Aorta (tissue), 5 donors: ENCODE data around the gene NPAS2. TPM values are rescaled to one million over a fixed set of nuclear protein-coding genes. Genes with fewer than 3 reads are reported as not detected.

Experiments
- ATAC-seq: fragments of 200-7000 bp; cut with Tn5 transposase; one replicate; pipeline ENCODE4 v1.9.1; 2022; ENCODE audit warnings: moderate library complexity; ENCODE audit not compliant: low FRiP score
- DNase-seq, 2 donors: peaks; one replicate each; pipeline ENCODE4 v3.0.0-alpha.2; 2020
- H3K27ac ChIP-seq, 2 donors: one replicate each; pipeline ENCODE4 v1.5.1; 2013; ENCODE audit warnings: low read length in 2 of 2, mild to moderate bottlenecking in 2 of 2, moderate library complexity in 2 of 2, control low read depth in 1 of 2, inconsistent platforms in 1 of 2, low read depth in 1 of 2
- H3K27me3 ChIP-seq, 2 donors: one replicate each; pipeline ENCODE4 v1.6.1; 2013; ENCODE audit warnings: control low read depth in 1 of 2, low read length in 1 of 2, mild to moderate bottlenecking in 1 of 2, moderate library complexity in 1 of 2; ENCODE audit not compliant: insufficient read depth in 2 of 2, control insufficient read depth in 1 of 2
- H3K36me3 ChIP-seq, 2 donors: one replicate each; pipeline ENCODE4 v1.6.1; 2013; ENCODE audit warnings: control low read depth in 1 of 2, low read length in 1 of 2, mild to moderate bottlenecking in 1 of 2; ENCODE audit not compliant: insufficient read depth in 2 of 2, control insufficient read depth in 1 of 2
- H3K4me1 ChIP-seq, 2 donors: one replicate each; pipeline ENCODE4 v1.6.1; 2013; ENCODE audit warnings: low read length in 2 of 2, control low read depth in 1 of 2, mild to moderate bottlenecking in 1 of 2, moderate library complexity in 1 of 2; ENCODE audit not compliant: insufficient read depth in 2 of 2, control insufficient read depth in 1 of 2
- H3K4me3 ChIP-seq, 2 donors: one replicate each; pipeline ENCODE4 v1.5.1; 2013; ENCODE audit warnings: low read length in 2 of 2, control low read depth in 1 of 2, mild to moderate bottlenecking in 1 of 2
- H3K9me3 ChIP-seq: one replicate; pipeline ENCODE4 v1.6.1; 2013; ENCODE audit warnings: mild to moderate bottlenecking, low read length; ENCODE audit not compliant: control insufficient read depth
- WGBS, 2 donors: extraction: QIAGEN DNeasy Blood & Tissue Kit; methylation state at CpG; one replicate each; pipeline ENCODE4 v1.1.7; 2013; 5-methylcytosine and 5-hydroxymethylcytosine counted together
- intact Hi-C, 2 donors: fragments of 100-400 bp; cut with DNase I; formaldehyde crosslinking; loops; one replicate each; pipeline versions ENCODE4 v1.14.2 to v1.15.0; 2022
- polyA plus RNA-seq, 2 donors: library from polyadenylated mRNA; stranded (reverse); fragments of 200-250 nt; gene quantifications; one replicate each; pipeline ENCODE4 v1.2.3, GENCODE V29; 2013
- total RNA-seq, 2 donors: library from RNA; stranded (reverse); fragmentation: NEBNext Ultra II Directional; extraction: Animal tissue kit (Norgen Biotek cat#: 25700); gene quantifications; one replicate each; pipeline ENCODE4 v1.2.1, GENCODE V29; 2021
- donor health status: healthy with polysubstance abuse.
- donor health status: Bipolar disorder and iron deficiency.
- donor health status: DM: no; HTN: no; CAD: no.
- donor health status: DM: no; HTN: no; CAD: no.
- donor health status: DM: yes; HTN: yes; CAD: no.

Gene NPAS2
- total and polyA plus RNA-seq, 4 donors: 7.8 to 42.0 (median 24.2) TPM

DNA sequence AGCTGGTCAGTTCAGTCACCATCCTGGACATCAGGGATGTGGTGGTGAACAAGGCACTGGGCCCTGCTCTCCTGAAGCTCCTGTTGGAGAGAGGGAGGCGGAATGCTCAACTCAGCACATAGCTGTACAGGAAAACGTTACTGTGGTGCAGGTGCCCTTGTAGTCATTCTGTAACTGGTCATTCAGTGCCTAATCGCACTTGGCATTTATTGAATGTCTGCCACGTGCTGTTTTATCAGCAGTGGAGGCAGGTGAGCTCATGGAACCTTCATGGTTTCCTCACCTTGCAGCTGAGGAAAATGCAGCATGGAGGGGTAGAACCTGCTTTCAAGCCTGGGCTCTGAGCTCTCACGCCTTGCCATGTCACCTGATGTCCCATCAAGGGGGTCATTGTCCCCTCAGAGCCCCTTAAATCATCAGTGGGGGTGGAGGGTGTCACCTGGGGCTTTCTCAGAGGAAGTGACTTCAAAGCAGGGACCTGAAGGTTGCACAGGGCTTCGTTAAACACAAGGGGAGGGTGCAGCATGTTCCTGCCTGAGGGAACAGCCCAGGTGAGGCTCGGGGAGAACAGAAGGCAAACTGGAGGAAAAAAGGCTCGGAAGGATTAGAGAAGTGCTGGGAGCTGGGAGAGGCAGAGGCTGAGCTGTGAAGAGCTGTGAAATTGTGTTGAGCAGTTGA, 126.1 kb downstream of the NPAS2 start:
- H3K27ac ChIP-seq: no peak overlapping the region
- ATAC-seq (no peak), DNase-seq (peak in 1 of 2 donors; percentile 5)
- 90 to 94% methylated on average over 8 of the region's 8 CpGs for WGBS, 2 donors
- H3K4me3 ChIP-seq: no peak overlapping the region
- H3K36me3 ChIP-seq: no peaks in the 10 kb centered on the region
- H3K9me3 ChIP-seq: no peaks in the 10 kb centered on the region
- intact Hi-C loops: no loop called here
- no peaks in the 10 kb centered on the region for H3K4me1 ChIP-seq
- H3K27me3 ChIP-seq: no peaks in the 10 kb centered on the region

DNA sequence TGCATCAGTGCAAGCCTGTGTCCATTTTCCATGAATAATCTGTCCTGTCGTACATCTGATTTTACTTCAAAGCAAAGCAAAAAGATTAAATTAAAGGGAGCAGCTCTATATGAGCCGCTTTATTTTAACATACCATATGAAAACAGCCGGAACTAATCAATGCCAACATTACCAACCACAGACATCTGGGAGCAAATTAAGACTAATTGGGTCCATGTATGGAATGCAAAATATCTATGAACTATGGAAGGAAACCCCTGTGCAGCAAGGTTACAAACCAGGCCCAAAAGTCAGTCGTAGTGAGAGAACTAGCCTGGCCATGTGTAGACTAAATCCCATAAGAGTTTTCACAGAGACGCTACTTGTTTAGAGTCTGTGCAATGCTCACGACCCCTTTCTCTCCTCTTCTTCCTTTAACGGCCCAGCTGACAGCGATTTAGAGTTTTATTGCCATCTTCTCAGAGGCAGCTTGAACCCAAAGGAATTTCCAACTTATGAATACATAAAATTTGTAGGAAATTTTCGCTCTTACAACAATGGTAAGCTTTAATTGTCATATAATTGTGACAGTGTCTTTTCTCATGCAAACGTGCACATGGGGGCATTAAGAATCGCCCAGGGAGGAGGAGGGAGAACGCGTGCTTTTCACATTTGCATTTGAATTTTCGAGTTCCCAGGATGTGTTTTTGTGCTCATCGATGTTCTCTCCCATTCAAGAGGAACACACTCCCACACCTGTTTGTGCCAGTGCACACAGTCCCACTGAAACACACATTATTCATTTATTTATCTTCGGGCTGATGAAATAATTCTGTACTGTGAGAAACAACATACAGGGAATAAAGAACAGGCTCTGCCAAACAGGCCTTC, 129.2 kb downstream of the NPAS2 start:
- intact Hi-C loops: no loop called here

DNA sequence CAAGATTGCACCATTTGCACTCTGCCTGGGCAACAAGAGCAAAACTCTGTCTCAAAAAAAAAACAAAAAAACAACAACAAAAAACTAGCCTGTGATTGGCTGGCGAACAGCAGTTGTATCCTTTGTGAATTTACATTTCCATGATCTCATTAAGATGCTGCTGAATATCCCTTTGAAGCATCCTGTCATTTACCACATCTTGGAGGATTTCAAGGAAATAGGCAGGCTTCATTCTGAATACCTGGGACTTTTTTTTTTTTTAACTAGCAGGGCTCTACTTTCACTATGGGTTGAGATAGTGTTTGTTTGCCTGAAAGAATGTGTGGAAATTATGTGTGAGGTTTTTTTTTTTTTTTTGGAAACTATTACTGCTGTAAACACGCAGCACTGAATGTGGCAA, 132.6 kb downstream of the NPAS2 start:
- no peak overlapping the region for H3K27ac ChIP-seq
- intact Hi-C loops: no loop called here
- H3K4me1 ChIP-seq: no peaks in the 10 kb centered on the region
- no peaks in the 10 kb centered on the region for H3K36me3 ChIP-seq
- ATAC-seq (no peak), DNase-seq (no peak)
- 97 to 99% methylated on average over 2 of the region's 2 CpGs for WGBS, 2 donors
- H3K9me3 ChIP-seq: no peaks in the 10 kb centered on the region
- no peaks in the 10 kb centered on the region for H3K27me3 ChIP-seq
- no peak overlapping the region for H3K4me3 ChIP-seq

More for the DNA sequence above, 129.2 kb downstream of the NPAS2 start:
- Histone ChIP-seq H3K4me3 (no peak overlapping the region), H3K36me3 (no peaks in the 10 kb centered on the region), H3K27ac (no peak overlapping the region), H3K9me3 (no peaks in the 10 kb centered on the region), H3K27me3 (no peaks in the 10 kb centered on the region), H3K4me1 (no peaks in the 10 kb centered on the region)
- DNase-seq (peak in 1 of 2 donors; percentile 16), ATAC-seq (no peak)
- WGBS, 2 donors: 86% methylated on average over 16 of the region's 16 CpGs

DNA sequence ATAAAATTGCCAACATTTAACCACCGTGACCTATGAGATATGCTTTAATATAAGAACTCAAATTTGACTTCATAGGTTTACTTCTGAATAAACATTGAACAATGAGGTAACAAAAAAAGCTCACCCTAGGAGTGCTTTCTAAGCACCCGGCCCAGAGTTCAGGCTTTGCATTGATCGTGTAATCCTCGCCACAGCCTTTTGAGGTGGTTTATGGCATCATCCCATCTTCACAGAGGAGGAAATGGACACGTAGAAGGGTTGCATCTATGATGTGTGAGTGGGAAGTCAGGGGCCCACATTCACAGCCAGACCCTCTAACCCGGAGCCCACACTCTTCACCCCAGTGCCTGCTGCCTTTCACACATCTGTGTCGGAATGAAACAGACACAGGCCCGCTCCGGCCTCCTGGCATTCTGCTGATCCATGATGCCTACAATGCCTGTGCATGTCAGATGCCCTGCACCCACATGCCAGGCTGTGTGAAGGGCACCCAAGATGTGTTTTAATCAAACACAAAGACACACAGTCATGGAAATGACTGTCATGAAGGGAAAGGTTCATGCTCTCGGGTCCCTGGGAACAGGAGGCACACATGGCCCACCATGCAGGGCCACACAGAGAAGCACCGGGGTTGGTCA, 133.6 kb downstream of the NPAS2 start:
- no peak overlapping the region for H3K27ac ChIP-seq
- WGBS, 2 donors: 87 to 92% methylated on average over 11 of the region's 11 CpGs
- H3K4me1 ChIP-seq: peaks cover 0 to 3% of the 10 kb centered on the region in 2 donors
- H3K9me3 ChIP-seq: no peaks in the 10 kb centered on the region
- DNase-seq: peak in 1 of 2 donors; percentile 58
- no peak for ATAC-seq
- intact Hi-C loops: no loop called here
- no peaks in the 10 kb centered on the region for H3K27me3 ChIP-seq
- H3K36me3 ChIP-seq: no peaks in the 10 kb centered on the region
- H3K4me3 ChIP-seq: no peak overlapping the region

DNA sequence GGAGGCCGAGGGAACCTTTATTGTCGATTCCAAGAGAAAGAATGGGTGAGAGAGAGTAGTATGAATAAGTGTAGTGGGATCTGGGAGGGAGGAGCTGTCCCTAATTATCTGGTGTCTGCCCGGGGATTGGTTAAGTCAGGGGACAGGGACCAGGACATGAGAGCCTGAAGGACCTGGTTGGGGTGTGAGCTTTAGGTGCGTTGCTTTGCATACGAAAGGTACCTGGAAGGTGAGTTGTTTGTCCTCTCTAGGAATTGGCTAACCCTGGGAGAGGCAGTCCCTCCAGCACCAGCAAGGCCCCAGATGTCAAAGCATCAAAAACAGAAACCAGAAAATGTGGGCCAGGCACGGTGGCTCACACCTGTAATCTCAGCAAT, 134.1 kb downstream of the NPAS2 start:
- no peak overlapping the region for H3K4me3 ChIP-seq
- peaks cover 0 to 3% of the 10 kb centered on the region in 2 donors for H3K4me1 ChIP-seq
- intact Hi-C loops: no loop called here
- ATAC-seq: no peak
- no peaks in the 10 kb centered on the region for H3K36me3 ChIP-seq
- H3K9me3 ChIP-seq: no peaks in the 10 kb centered on the region
- peak in 1 of 2 donors; percentile 33 for DNase-seq
- H3K27ac ChIP-seq: no peak overlapping the region
- 74 to 79% methylated on average over 6 of the region's 6 CpGs for WGBS, 2 donors
- H3K27me3 ChIP-seq: no peaks in the 10 kb centered on the region

DNA sequence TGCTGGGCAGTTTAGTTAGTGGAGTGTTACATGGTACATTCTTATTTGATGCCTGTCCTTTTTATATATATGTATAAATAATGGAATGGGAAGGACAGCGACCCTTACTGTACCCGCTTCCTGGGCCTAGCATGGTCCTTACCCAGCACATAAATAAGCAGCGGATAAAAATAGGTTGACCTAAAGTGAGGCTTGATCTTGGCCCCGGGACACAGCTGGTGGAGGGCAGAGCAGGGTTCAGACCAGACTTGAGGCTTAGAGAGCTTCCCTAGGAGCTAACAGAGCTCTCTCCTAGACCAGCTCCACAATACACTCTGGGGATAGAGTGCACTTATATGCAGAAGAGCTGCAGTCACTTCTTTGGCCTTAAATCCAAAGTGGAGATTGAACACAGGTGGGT, 135.3 kb downstream of the NPAS2 start:
- intact Hi-C loops: no loop called here
- Histone ChIP-seq H3K36me3 (no peaks in the 10 kb centered on the region), H3K4me3 (no peak overlapping the region), H3K9me3 (no peaks in the 10 kb centered on the region), H3K27me3 (no peaks in the 10 kb centered on the region), H3K27ac (no peak overlapping the region), H3K4me1 (peaks cover 0 to 3% of the 10 kb centered on the region in 2 donors)
- DNase-seq (peak in 1 of 2 donors; percentile 22), ATAC-seq (no peak)
- WGBS, 2 donors: 83 to 88% methylated on average over 4 of the region's 4 CpGs

DNA sequence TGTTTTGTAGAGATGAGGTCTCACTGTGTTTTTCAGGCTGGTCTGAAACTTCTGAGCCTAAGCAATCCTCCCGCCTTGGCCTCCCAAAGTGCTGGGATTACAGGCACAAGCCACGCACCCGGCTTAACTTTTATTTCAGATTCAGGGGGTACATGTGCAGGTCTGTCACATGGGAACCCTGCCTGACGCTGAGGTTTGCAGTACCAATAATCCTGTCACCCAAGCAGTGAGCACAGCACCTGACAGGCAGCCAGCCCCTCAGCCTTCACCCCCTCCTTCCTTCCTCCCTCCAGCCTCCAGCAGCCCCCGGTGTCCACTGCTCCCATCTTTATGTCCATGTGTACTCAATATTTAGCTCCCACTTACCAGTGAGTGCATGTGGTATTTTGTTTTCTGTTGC, 136.1 kb downstream of the NPAS2 start:
- H3K27me3 ChIP-seq: no peaks in the 10 kb centered on the region
- H3K27ac ChIP-seq: no peak overlapping the region
- H3K36me3 ChIP-seq: no peaks in the 10 kb centered on the region
- H3K4me3 ChIP-seq: no peak overlapping the region
- H3K4me1 ChIP-seq: peaks cover 0 to 3% of the 10 kb centered on the region in 2 donors
- intact Hi-C loops: loop anchor here in 1 of 2 donors (2.0 kb wide), 1 partner anchor 17 kb away; no protein-coding TSS in a partner anchor
- WGBS, 2 donors: 98 to 100% methylated on average over 5 of the region's 5 CpGs
- DNase-seq (peak in 1 of 2 donors; percentile 63), ATAC-seq (no peak)
- no peaks in the 10 kb centered on the region for H3K9me3 ChIP-seq

DNA sequence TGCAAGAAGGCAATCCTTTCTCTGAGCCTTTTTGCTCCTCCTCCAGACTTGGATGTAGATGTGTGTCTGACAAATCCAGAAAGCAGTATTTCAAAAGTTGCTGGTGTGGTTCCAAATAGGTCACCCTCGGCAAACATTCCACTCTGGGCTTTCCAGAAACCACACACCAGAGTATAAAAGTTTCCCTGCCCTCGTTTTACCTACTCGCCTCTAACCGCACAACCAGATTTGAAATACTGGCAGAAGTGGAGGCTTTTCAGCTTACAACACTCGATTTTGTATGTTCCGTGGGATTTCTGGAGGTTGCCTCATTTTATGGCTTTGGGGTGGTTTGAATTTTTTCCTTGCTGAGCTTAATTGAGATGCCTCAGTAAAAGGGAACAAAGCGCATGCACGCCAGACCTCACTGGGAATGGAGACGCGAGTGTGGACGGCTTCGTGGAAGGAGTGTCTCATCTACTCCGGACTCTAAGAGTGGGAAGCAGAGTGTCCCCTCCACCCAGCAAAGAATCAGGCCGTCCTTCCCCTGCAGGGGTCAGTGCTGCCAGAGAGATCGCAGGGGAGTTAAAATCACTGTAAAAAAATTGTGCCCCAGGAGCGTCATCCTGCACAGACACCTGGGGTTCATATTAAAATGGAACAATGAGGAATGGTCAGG, 138.2 kb downstream of the NPAS2 start:
- DNase-seq (peak in 1 of 2 donors; percentile 73), ATAC-seq (peak; percentile 81)
- H3K36me3 ChIP-seq: no peaks in the 10 kb centered on the region
- H3K27me3 ChIP-seq: no peaks in the 10 kb centered on the region
- H3K9me3 ChIP-seq: no peaks in the 10 kb centered on the region
- intact Hi-C loops: loop anchor here in 1 of 2 donors (2.0 kb wide), 1 partner anchor 19 kb away; no protein-coding TSS in a partner anchor
- 17 to 18% methylated on average over 16 of the region's 16 CpGs for WGBS, 2 donors
- peak overlapping the region in 1 of 2 donors; percentile 85 for H3K27ac ChIP-seq
- no peak overlapping the region for H3K4me3 ChIP-seq
- peaks cover 0 to 3% of the 10 kb centered on the region in 2 donors for H3K4me1 ChIP-seq
